HG03342 (cell line): Measurements from ENCODE around the gene DEUP1.
"Not testable (repeated sequence)": the region's sequence is repeated elsewhere in the genome, so short reads cannot be mapped to it uniquely, and the experiment has no call there.

Experiments
- ATAC-seq: cut with Tn5 transposase; IDR thresholded peaks from one replicate; pipeline ENCODE4 v1.9.1; 2021; ENCODE audit warnings: mild to moderate bottlenecking, moderate library complexity; ENCODE audit not compliant: unreplicated experiment

Gene DEUP1

GRCh38 chr11:93350835-93351234, 20.3 kb downstream of the DEUP1 start:
- ATAC-seq, result no peak

DNA sequence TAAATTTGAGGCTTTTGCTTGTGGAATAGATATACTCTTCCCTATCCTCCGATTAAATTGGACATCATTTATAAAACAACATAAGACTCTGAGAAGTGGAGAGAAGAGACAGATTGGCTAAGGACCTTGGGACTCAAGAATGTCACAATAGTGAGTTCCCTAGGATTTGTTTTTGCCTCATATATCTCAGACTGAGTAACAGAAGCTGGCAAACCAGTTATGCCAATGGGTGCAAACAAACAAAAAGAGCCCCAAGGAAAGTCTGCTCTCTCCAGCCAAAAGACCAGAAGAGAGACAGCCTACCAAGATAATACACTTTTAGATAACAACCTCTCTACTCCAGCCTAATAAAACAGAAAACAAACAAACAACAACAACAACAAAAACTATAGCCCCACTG, 28.9 kb downstream of the DEUP1 start:
- ATAC-seq, result no peak

DNA sequence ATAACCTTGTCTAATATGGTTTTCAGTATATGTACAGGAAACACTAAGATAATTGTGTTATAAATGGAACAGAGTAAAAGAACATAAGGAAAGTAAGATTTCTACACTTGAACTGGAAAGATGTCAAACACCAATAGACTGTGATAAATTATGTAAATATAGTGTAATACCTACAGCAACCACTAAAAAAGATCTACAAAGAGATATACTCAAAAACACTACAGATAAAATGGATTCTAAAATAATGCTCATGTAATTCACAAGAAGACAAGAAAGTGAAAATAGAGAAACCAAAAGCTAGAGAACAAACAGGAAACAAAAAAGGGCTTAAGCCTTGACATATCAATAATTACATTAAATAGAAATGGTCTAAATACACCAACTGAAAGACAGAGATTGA, 30.9 kb downstream of the DEUP1 start:
- no peak for ATAC-seq

- ATAC-seq, result no peak
Observed at GRCh38 chr11:93368022-93368421, 37.5 kb downstream of the DEUP1 start.

DNA sequence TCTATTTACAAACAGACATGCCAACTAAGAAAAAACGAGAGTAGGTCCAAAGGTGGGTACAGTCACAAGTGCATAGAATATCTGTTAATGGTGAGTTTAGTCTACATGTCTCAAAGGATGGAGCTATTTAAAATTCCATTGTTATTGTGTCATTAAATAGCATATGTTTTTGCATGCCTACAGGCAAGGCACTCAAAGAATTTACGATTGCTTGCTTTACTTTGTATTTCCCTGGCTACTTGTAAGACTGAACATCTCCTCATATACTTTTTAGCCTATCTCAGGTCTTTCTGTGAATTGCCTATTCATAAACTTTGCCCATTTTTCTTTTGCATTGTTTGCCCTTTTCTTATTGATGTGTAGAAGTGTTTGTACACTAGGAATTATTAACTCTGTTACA, 39.7 kb downstream of the DEUP1 start:
- ATAC-seq, result no peak

GRCh38 chr11:93389737-93390136, 59.2 kb downstream of the DEUP1 start:
- ATAC-seq, result no peak

DNA sequence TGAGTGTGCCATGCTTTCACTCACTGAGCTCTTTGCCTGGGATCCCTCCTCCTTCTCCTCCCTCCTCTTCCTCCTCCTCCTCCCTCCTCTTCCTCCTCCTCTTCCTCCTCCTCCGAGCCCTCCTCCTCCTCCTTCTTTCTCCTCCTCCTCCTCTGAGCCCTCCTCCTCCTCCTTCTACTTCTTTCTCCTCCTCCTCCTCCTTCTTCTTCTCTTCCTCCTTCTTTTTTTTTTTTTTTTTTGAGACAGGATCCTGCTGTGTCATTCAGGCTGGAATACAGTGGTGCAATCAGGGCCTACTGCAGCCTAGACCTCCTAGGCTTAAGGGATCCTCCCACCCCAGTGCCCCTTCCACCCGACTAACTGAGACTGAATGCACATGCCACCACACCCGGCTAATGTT, 62.3 kb downstream of the DEUP1 start:
- ATAC-seq, result no peak

DNA sequence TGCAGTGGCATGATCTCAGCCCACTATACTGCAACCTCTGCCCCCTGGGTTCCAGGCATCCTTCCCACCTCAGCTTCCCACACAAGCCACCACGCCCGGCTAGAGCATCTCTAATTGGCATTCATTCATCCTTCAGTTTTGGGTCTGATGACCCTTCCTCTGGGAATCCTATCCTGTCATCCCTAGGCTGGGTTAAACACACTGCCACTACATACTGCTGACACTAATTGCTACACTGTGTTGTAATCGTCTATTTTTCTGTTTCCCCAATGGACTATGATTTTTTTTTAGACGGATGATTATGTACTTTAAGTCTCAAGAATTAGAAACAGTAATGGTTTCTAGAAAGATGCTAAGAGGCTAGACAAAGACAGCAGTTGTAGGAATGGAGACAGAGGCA, 62.8 kb downstream of the DEUP1 start:
- no peak for ATAC-seq

GRCh38 chr11:93394488-93394887, 63.9 kb downstream of the DEUP1 start:
- ATAC-seq, result no peak

- no peak for ATAC-seq
Observed at GRCh38 chr11:93396316-93396715, 65.8 kb downstream of the DEUP1 start.

- ATAC-seq, result no peak
Observed at GRCh38 chr11:93403930-93404329, 73.4 kb downstream of the DEUP1 start.

GRCh38 chr11:93407777-93408401, 77.3 kb downstream of the DEUP1 start:
- no peak for ATAC-seq

- no peak for ATAC-seq
Observed at GRCh38 chr11:93410441-93410840, 79.9 kb downstream of the DEUP1 start.

DNA sequence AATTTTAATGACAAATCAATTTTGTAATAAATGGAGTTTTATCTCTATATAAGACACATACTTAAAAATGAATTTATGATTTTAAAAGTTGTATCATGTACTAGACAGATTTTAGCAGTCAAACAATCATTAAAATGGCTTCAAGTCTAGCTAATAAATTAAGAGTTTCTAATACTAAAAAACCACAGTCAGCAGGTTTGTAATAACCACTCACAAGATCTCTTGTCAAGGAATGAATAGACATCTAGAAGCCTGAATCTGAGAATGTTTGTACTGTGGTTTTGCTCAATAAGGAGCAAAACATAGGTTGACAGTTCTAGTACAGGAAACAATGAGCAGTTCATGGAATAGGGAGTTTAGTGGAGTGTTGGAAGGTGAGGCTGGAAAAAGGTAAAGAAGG, 81.2 kb downstream of the DEUP1 start:
- no peak for ATAC-seq

- no peak for ATAC-seq
Observed at GRCh38 chr11:93432247-93432646, 101.7 kb downstream of the DEUP1 start.

DNA sequence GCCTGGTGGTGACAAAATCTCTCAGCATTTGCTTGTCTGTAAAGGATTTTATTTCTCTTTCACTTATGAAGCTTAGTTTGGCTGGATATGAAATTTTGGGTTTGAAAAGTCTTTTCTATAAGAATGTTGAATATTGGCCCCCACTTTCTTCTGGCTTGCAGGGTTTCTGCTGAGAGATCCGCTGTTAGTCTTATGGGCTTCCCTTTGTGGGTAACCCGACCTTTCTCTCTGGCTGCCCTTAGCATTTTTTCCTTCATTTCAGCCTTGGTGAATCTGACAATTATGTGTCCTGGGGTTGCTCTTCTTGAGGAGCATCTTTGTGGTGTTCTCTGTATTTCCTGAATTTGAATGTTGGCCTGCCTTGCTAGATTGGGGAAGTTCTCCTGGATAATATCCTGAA, 112.7 kb downstream of the DEUP1 start:
- not testable (repeated sequence) for ATAC-seq

- ATAC-seq, result no peak
Observed at GRCh38 chr11:93444617-93445073, 114.1 kb downstream of the DEUP1 start.

DNA sequence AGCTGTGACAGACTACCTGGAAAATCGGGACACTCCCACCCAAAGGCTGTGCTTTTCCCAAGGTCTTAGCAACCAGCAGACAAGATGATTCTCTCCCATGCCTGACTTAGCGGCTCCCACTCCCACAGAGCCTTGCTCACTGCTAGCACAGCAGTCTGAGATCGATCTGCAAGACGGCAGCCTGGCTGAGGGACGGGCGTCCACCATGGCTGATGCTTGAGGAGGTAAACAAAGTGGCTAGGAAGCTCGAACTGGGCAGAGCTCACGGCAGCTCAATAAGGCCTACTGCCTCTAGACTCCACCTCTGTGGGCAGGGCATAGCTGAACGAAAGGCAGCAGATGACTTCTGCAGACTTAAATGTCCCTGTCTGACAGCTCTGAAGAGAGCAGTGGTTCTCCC, 127.7 kb downstream of the DEUP1 start:
- ATAC-seq, result no peak

- ATAC-seq, result not testable (repeated sequence)
Observed at GRCh38 chr11:93463666-93464065, 133.1 kb downstream of the DEUP1 start.

- ATAC-seq, result no peak
Observed at GRCh38 chr11:93464927-93465540, 134.5 kb downstream of the DEUP1 start.

DNA sequence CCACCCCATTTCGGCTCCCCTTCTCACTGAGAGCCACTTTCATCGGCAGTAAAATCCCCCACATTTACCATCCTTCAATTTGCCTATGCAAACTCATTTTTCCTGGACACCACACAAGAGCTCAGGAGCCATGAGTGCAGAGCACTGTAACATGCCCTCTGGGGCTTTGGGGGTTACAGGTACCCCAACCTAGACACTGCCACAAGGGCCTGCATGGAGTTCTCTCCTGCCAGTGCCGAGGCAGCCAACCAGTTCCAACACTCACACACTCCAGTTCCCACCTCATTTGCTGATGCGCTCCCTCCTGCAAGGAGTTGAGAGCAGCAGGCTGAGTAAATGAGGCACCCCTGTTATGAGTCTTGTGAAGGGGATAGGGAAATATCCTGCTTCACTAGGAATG, 136.5 kb downstream of the DEUP1 start:
- no peak for ATAC-seq

DNA sequence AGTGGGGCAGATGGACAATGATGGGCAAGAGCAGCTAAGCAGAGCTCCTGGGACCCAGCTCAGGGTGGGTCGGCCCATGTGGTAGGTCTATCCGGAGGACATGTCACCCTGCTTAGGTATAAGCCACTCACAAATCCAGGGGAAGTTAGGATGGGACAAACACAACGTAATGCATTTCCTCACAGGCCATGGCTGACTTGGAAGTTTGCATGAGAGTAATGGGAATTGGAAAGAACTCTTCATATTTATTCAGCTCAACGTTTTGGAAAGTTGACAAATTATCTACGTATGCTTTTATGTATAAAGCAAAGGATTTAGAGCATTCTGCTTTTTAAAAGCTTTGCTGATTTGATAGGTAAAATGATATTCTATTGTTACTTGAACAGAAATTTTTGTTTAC, 137.7 kb downstream of the DEUP1 start:
- ATAC-seq, result no peak

DNA sequence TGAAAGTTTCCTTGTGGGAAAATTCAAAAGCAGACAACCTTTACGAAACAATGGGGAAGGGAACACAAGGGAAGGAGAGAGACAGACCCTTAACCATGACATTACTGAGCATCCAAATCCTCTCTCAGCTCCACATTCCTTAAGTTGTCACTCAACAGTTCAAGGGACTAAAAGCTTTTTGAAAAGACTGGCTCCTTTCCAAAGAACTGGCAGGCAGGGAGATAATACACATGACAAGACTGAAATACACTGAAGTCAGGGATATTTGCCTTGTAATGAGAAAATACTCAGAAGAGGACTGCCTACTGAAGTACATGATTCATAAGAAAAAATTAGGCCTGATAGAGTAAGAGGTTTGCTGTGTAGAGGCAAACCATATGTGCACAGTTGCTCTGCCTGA, 143.6 kb downstream of the DEUP1 start:
- no peak for ATAC-seq
